ENCODE results near the gene CAPNS1.
"Not testable (repeated sequence)": the region's sequence is repeated elsewhere in the genome, so short reads cannot be mapped to it uniquely, and the experiment has no call there.

CAPNS1 gene

DNA sequence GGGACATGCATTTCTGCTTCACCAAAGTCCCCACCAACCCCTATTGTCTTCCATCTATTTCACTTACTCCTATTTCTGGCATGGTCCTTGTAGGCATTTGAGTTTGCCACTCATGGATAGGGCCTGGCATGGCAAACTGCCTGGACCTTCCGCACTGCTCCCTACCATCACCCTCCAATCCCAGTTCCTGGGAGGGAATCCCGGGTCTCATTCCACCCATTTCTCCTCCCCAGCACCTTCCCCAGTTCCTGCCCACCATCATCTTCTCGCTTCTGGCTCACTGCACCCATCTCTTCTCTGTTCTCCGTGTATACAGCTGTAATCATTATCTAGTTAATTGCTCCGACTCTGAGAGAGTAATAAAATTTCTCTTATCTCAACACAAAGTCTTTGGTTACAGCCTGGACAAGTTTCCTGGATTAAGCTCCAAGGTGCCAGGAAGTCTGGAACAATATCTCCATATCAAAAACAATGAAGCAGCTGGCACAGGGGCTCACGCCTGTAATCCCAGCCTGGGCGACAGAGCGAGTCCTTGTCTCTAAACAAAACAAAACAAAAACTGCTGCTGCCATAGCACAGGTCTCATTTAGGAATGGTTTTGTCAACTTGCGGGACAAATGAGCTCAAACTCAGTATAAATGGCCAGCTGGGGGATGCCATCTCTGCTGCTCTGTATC lies 29.4 kb downstream of the CAPNS1 start:
- Histone ChIP-seq H3K27me3 (ENCODE audit: insufficient read depth, low read length, poor library complexity) (no peaks in the 10 kb centered on the region), H3K9me3 (ENCODE audit: insufficient read depth, low read length, severe bottlenecking) (no peaks in the 10 kb centered on the region), H3K9ac (ENCODE audit: low read depth, low read length) (no peak overlapping the region), H3K4me2 (ENCODE audit: insufficient read depth, low read length) (no peak overlapping the region), H3K4me1 (ENCODE audit: insufficient read depth, low read length) (peaks cover 5% of the 10 kb centered on the region), H2AFZ (ENCODE audit: low read depth, low read length) (no peak overlapping the region), H4K20me1 (ENCODE audit: insufficient read depth, low read length) (no peaks in the 10 kb centered on the region), H3K36me3 (ENCODE audit: insufficient read depth, low read length) (no peaks in the 10 kb centered on the region; the same call in 1 of the 2 replicates), H3K4me3 (ENCODE audit: low read depth in 1 of 2, low read length in 2 of 2) (no peak overlapping the region), H3K79me2 (ENCODE audit: insufficient read depth, low read length) (no peaks in the 10 kb centered on the region), H3K27ac (ENCODE audit: low read length) (no peak overlapping the region)
- no peak for DNase-seq
- no peak for ATAC-seq (ENCODE audit: insufficient read depth, low read depth)
- no peak for TF ChIP-seq EZH2 (IDR thresholded peaks at IDR 0.05; ENCODE audit: borderline replicate concordance, low read depth, low read length, severe bottlenecking)
- TF ChIP-seq, protein P1, sequence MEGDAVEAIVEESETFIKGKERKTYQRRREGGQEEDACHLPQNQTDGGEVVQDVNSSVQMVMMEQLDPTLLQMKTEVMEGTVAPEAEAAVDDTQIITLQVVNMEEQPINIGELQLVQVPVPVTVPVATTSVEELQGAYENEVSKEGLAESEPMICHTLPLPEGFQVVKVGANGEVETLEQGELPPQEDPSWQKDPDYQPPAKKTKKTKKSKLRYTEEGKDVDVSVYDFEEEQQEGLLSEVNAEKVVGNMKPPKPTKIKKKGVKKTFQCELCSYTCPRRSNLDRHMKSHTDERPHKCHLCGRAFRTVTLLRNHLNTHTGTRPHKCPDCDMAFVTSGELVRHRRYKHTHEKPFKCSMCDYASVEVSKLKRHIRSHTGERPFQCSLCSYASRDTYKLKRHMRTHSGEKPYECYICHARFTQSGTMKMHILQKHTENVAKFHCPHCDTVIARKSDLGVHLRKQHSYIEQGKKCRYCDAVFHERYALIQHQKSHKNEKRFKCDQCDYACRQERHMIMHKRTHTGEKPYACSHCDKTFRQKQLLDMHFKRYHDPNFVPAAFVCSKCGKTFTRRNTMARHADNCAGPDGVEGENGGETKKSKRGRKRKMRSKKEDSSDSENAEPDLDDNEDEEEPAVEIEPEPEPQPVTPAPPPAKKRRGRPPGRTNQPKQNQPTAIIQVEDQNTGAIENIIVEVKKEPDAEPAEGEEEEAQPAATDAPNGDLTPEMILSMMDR (IDR thresholded peaks at IDR 0.05; ENCODE audit: borderline replicate concordance, extremely low read depth, low read length, poor library complexity, severe bottlenecking): no peak

DNA sequence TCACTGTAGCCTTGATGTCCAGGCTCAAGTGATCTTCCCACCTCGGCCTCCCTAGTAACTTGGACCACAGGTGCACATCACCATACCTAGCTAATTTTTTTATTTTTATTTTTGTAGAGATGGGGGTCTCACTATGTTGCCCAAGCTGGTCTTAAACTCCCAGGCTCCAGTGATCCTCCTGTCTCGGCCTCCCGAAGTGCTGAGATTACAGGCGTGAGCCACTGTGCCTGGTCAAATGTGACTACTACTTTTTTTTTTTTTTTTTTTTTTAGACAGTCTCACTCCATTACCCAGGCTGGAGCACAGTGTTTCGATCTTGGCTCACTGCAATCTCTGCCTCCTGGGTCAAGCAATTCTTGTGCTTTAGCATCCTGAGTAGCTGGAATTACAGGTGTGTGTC lies 33.0 kb downstream of the CAPNS1 start:
- ATAC-seq (ENCODE audit: insufficient read depth, low read depth): no peak
- no peaks in the 10 kb centered on the region for H3K36me3 ChIP-seq (ENCODE audit: insufficient read depth, low read length)
- TF ChIP-seq EZH2 (IDR thresholded peaks at IDR 0.05; ENCODE audit: borderline replicate concordance, low read depth, low read length, severe bottlenecking): no peak
- TF ChIP-seq, protein P1 (IDR thresholded peaks at IDR 0.05; ENCODE audit: borderline replicate concordance, extremely low read depth, low read length, poor library complexity, severe bottlenecking): no peak
- peaks cover 5% of the 10 kb centered on the region for H3K4me1 ChIP-seq (ENCODE audit: insufficient read depth, low read length)
- H4K20me1 ChIP-seq (ENCODE audit: insufficient read depth, low read length): no peaks in the 10 kb centered on the region
- H3K27me3 ChIP-seq (ENCODE audit: insufficient read depth, low read length, poor library complexity): no peaks in the 10 kb centered on the region
- no peak overlapping the region for H3K4me3 ChIP-seq (ENCODE audit: low read depth in 1 of 2, low read length in 2 of 2)
- no peak overlapping the region for H2AFZ ChIP-seq (ENCODE audit: low read depth, low read length)
- H3K27ac ChIP-seq (ENCODE audit: low read length): no peak overlapping the region
- no peak overlapping the region for H3K4me2 ChIP-seq (ENCODE audit: insufficient read depth, low read length)
- H3K9me3 ChIP-seq (ENCODE audit: insufficient read depth, low read length, severe bottlenecking): no peaks in the 10 kb centered on the region
- no peak for DNase-seq
- no peaks in the 10 kb centered on the region for H3K79me2 ChIP-seq (ENCODE audit: insufficient read depth, low read length)
- H3K9ac ChIP-seq (ENCODE audit: low read depth, low read length): no peak overlapping the region

DNA sequence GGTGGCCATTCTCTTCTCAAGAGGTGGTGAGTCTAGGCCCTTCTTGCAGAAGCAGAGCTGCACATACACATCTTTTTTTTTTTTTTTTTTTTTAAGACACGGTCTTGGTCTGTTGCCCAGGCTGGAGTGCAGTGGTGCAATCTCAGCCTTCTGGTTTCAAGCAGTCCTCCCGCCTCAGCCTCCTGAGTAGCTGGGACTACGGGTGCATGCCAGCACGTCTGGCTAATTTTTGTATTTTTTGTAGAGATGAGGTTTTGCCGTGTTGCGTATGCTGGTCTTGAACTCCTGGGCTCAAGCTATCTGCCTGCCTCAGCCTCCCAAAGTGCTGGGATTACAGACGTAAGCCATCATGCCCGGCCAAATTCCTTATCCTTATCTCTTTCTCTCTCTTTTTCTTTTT lies 34.0 kb downstream of the CAPNS1 start:
- not testable (repeated sequence) for ATAC-seq (ENCODE audit: insufficient read depth, low read depth)

DNA sequence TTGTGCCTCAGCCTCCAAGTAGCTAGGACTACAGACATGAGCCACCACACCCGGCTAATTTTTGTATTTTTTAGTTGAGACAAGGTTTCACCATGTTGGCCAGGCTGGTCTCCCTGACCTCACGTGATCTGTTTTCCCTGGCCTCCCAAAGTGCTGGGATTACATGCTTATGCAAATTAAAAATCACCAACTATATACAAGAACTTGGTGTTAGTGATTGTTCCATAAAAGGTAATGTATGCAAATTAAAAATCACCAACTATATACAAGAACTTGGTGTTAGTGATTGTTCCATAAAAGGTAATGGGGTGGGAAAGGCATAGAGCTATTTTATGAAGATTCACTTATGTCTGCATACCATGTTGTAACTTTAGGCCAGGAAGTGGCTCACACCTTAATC lies 39.2 kb downstream of the CAPNS1 start:
- H3K4me2 ChIP-seq (ENCODE audit: insufficient read depth, low read length); H4K20me1 ChIP-seq (ENCODE audit: insufficient read depth, low read length); ATAC-seq (ENCODE audit: insufficient read depth, low read depth); DNase-seq; H3K79me2 ChIP-seq (ENCODE audit: insufficient read depth, low read length); H2AFZ ChIP-seq (ENCODE audit: low read depth, low read length); H3K27me3 ChIP-seq (ENCODE audit: insufficient read depth, low read length, poor library complexity); H3K9me3 ChIP-seq (ENCODE audit: insufficient read depth, low read length, severe bottlenecking); H3K9ac ChIP-seq (ENCODE audit: low read depth, low read length); H3K4me1 ChIP-seq (ENCODE audit: insufficient read depth, low read length); H3K4me3 ChIP-seq (ENCODE audit: low read depth in 1 of 2, low read length in 2 of 2); H3K27ac ChIP-seq (ENCODE audit: low read length): not testable (repeated sequence)
- H3K36me3 ChIP-seq (ENCODE audit: insufficient read depth, low read length): peaks cover 10% of the 10 kb centered on the region

More for the DNA sequence above, 34.0 kb downstream of the CAPNS1 start:
- H3K4me2 ChIP-seq (ENCODE audit: insufficient read depth, low read length); H3K9me3 ChIP-seq (ENCODE audit: insufficient read depth, low read length, severe bottlenecking); H3K4me1 ChIP-seq (ENCODE audit: insufficient read depth, low read length); H2AFZ ChIP-seq (ENCODE audit: low read depth, low read length); H3K79me2 ChIP-seq (ENCODE audit: insufficient read depth, low read length); H3K36me3 ChIP-seq (ENCODE audit: insufficient read depth, low read length); H3K9ac ChIP-seq (ENCODE audit: low read depth, low read length); H3K4me3 ChIP-seq (ENCODE audit: low read depth in 1 of 2, low read length in 2 of 2); H3K27ac ChIP-seq (ENCODE audit: low read length); DNase-seq; H4K20me1 ChIP-seq (ENCODE audit: insufficient read depth, low read length); H3K27me3 ChIP-seq (ENCODE audit: insufficient read depth, low read length, poor library complexity): not testable (repeated sequence)

Data from DND-41 (cell line).